H9 (cell line): ENCODE results near the gene CD72. TPM values are rescaled to one million over a fixed set of nuclear protein-coding genes. Genes with fewer than 3 reads are reported as not detected.
"Not testable (repeated sequence)": the region's sequence is repeated elsewhere in the genome, so short reads cannot be mapped to it uniquely, and the experiment has no call there.

ENCODE experiments used
- DNase-seq: peaks from one replicate; pipeline ENCODE4 v3.0.0-alpha.2; 2017
- H2AFZ ChIP-seq: one replicate; pipeline ENCODE4 v1.6.1; 2013; ENCODE audit warnings: mild to moderate bottlenecking, low read length, control low read depth, moderate library complexity
- H2AK5ac ChIP-seq: 2 replicates; pipeline ENCODE4 v1.6.1; 2013; ENCODE audit warnings: low read length, control low read depth, mixed read lengths; ENCODE audit not compliant: insufficient read length
- H2BK120ac ChIP-seq: one replicate; pipeline ENCODE4 v1.6.1; 2013; ENCODE audit warnings: low read depth, mild to moderate bottlenecking, low read length, control low read depth, inconsistent platforms; ENCODE audit not compliant: poor library complexity, severe bottlenecking
- H2BK12ac ChIP-seq: 2 replicates; pipeline ENCODE4 v1.6.1; 2013; ENCODE audit warnings: low read length, control low read depth, mixed read lengths, low read depth; ENCODE audit not compliant: insufficient read length
- H2BK15ac ChIP-seq: 2 replicates; pipeline ENCODE4 v1.6.1; 2013; ENCODE audit warnings: low read depth, low read length, control low read depth
- H2BK20ac ChIP-seq: one replicate; pipeline ENCODE4 v1.6.1; 2013; ENCODE audit warnings: low read depth, mild to moderate bottlenecking, low read length, control low read depth, inconsistent platforms; ENCODE audit not compliant: poor library complexity, severe bottlenecking
- H2BK5ac ChIP-seq: 2 replicates; pipeline ENCODE4 v1.6.1; 2013; ENCODE audit warnings: low read length, control low read depth, mixed read lengths; ENCODE audit not compliant: insufficient read length
- H3K14ac ChIP-seq: 2 replicates; pipeline ENCODE4 v1.6.1; 2013; ENCODE audit warnings: low read length, control low read depth; ENCODE audit not compliant: insufficient read depth
- H3K18ac ChIP-seq: 2 replicates; pipeline ENCODE4 v1.6.1; 2013; ENCODE audit warnings: low read depth, mild to moderate bottlenecking, mixed read lengths, low read length, control low read depth; ENCODE audit not compliant: insufficient read length
- H3K23ac ChIP-seq: 2 replicates; pipeline ENCODE4 v1.6.1; 2013; ENCODE audit warnings: low read length, control low read depth, mixed read lengths, low read depth; ENCODE audit not compliant: insufficient read length
- H3K23me2 ChIP-seq: 2 replicates; pipeline ENCODE4 v1.6.1; 2013; ENCODE audit warnings: low read depth, mild to moderate bottlenecking, mixed read lengths, low read length, control low read depth; ENCODE audit not compliant: insufficient read length, poor library complexity, severe bottlenecking
- H3K27ac ChIP-seq: 2 replicates; pipeline ENCODE4 v1.5.1; 2013; ENCODE audit warnings: low read length, control low read depth, mixed read lengths, low read depth; ENCODE audit not compliant: insufficient read length
- H3K27me3 ChIP-seq: 2 replicates; pipeline ENCODE4 v1.6.1; 2013; ENCODE audit warnings: low read length, control low read depth, inconsistent platforms; ENCODE audit not compliant: insufficient read depth
- H3K4ac ChIP-seq: 2 replicates; pipeline ENCODE4 v1.6.1; 2013; ENCODE audit warnings: low read depth, mild to moderate bottlenecking, control low read depth, inconsistent platforms, low read length, moderate library complexity
- H3K4me1 ChIP-seq: 2 replicates; pipeline ENCODE4 v1.6.1; 2013; ENCODE audit warnings: low read length, control low read depth, inconsistent platforms; ENCODE audit not compliant: insufficient read depth
- H3K4me2 ChIP-seq: 2 replicates; pipeline ENCODE4 v1.6.1; 2013; ENCODE audit warnings: low read length, control low read depth, mixed read lengths; ENCODE audit not compliant: insufficient read length, insufficient read depth
- H3K56ac ChIP-seq: 2 replicates; pipeline ENCODE4 v1.6.1; 2013; ENCODE audit warnings: low read depth, mild to moderate bottlenecking, mixed read lengths, low read length, control low read depth; ENCODE audit not compliant: insufficient read length
- H3K79me1 ChIP-seq: 2 replicates; pipeline ENCODE4 v1.6.1; 2013; ENCODE audit warnings: low read depth, mild to moderate bottlenecking, moderate library complexity, low read length, control low read depth, inconsistent platforms; ENCODE audit not compliant: insufficient read depth, poor library complexity, severe bottlenecking
- H3K79me2 ChIP-seq: 2 replicates; pipeline ENCODE4 v1.6.1; 2013; ENCODE audit warnings: low read length, control low read depth, inconsistent platforms; ENCODE audit not compliant: insufficient read depth
- H3K9ac ChIP-seq: 2 replicates; pipeline ENCODE4 v1.6.1; 2013; ENCODE audit warnings: low read length, control low read depth, mixed read lengths; ENCODE audit not compliant: insufficient read length; ENCODE audit errors: extremely low read depth
- H3K9me3 ChIP-seq: one replicate; pipeline ENCODE4 v1.6.1; 2013; ENCODE audit warnings: low read depth, low read length, inconsistent platforms; ENCODE audit not compliant: control insufficient read depth
- H3T11ph ChIP-seq: one replicate; pipeline ENCODE4 v1.6.1; 2013; ENCODE audit warnings: mild to moderate bottlenecking, low read length, control low read depth, inconsistent platforms
- H4K20me1 ChIP-seq: one replicate; pipeline ENCODE4 v1.6.1; 2013; ENCODE audit not compliant: control insufficient read depth, insufficient read length, insufficient read depth
- H4K5ac ChIP-seq: 2 replicates; pipeline ENCODE4 v1.6.1; 2013; ENCODE audit warnings: low read depth, mild to moderate bottlenecking, mixed read lengths, low read length, control low read depth; ENCODE audit not compliant: insufficient read length
- H4K8ac ChIP-seq: replicated peaks from 2 replicates; pipeline ENCODE4 v1.6.1; 2013; ENCODE audit warnings: low read length, control low read depth, mixed read lengths, low read depth; ENCODE audit not compliant: insufficient read length
- H4K91ac ChIP-seq: 2 replicates; pipeline ENCODE4 v1.6.1; 2013; ENCODE audit warnings: low read depth, mild to moderate bottlenecking, moderate library complexity, mixed read lengths, low read length, control low read depth; ENCODE audit not compliant: insufficient read length
- H3K27ac Mint-ChIP-seq, 3 experiments: 2 replicates in 2 of 3; 3 replicates in 1 of 3; pipeline ENCODE4 v1.8.0; 2020 to 2021; ENCODE audit warnings: mixed read lengths in 3 of 3, mild to moderate bottlenecking in 1 of 3, moderate library complexity in 1 of 3
- H3K27me3 Mint-ChIP-seq: 2 replicates; pipeline ENCODE4 v1.8.0; 2021; ENCODE audit warnings: low read depth, mild to moderate bottlenecking, moderate library complexity, mixed read lengths
- H3K36me3 Mint-ChIP-seq, 3 experiments: 2 replicates in 2 of 3; 3 replicates in 1 of 3; pipeline ENCODE4 v1.8.0; 2020 to 2021; ENCODE audit warnings: low read depth in 3 of 3, mixed read lengths in 3 of 3; ENCODE audit not compliant: insufficient read depth in 1 of 3
- H3K4me1 Mint-ChIP-seq, 2 experiments: 2 replicates each; pipeline ENCODE4 v1.8.0; 2020; ENCODE audit warnings: mixed read lengths in 2 of 2
- H3K4me3 Mint-ChIP-seq, 2 experiments: 2 replicates in 1 of 2; 3 replicates in 1 of 2; pipeline ENCODE4 v1.8.0; 2020 to 2021; ENCODE audit warnings: mild to moderate bottlenecking in 2 of 2, mixed read lengths in 2 of 2, moderate library complexity in 1 of 2
- H3K9me3 Mint-ChIP-seq, 2 experiments: 2 replicates in 1 of 2; 3 replicates in 1 of 2; pipeline ENCODE4 v1.8.0; 2020; ENCODE audit warnings: mild to moderate bottlenecking in 2 of 2, mixed read lengths in 2 of 2, moderate library complexity in 1 of 2
- WGBS: extraction: QIAGEN DNeasy Blood & Tissue Kit; methylation state at CpG from one replicate; pipeline ENCODE4 v1.1.7; 2013; ENCODE audit warnings: missing lambda C conversion rate, low lambda C conversion rate, mixed read lengths; ENCODE audit not compliant: insufficient read length; ENCODE audit errors: extremely low coverage; 5-methylcytosine and 5-hydroxymethylcytosine counted together
- total RNA-seq: library from RNA; stranded (reverse); gene quantifications from 2 replicates; pipeline ENCODE4 v1.2.1, GENCODE V29; 2021

The CD72 gene
- total RNA-seq, 1 experiment from 2014 or later = 3.9 TPM

- peaks cover 4 to 16% of the 10 kb centered on the region in 2 experiments; a peak in 4 of 5 replicates for H3K9me3 Mint-ChIP-seq
- H4K5ac ChIP-seq, H3K27ac ChIP-seq, DNase-seq, H3K9ac ChIP-seq, H3K4me2 ChIP-seq, H2BK15ac ChIP-seq, H2AFZ ChIP-seq, H2BK12ac ChIP-seq, H4K20me1 ChIP-seq, H2BK120ac ChIP-seq, H3K9me3 ChIP-seq, H4K91ac ChIP-seq, H3K4me3 Mint-ChIP-seq, H4K8ac ChIP-seq, H3K79me1 ChIP-seq, H3T11ph ChIP-seq, H3K23ac ChIP-seq, H2BK20ac ChIP-seq, H3K4me1 ChIP-seq, H3K14ac ChIP-seq, H3K56ac ChIP-seq, H3K27me3 ChIP-seq, H3K27ac Mint-ChIP-seq, H3K27me3 Mint-ChIP-seq, H2AK5ac ChIP-seq, H3K79me2 ChIP-seq, H3K18ac ChIP-seq, H3K23me2 ChIP-seq, H2BK5ac ChIP-seq, H3K4ac ChIP-seq, H3K4me1 Mint-ChIP-seq: not testable (repeated sequence)
- whole genome bisulfite sequencing = no CpG with 5 or more reads among the region's 15 CpGs
- peaks cover 9 to 16% (median 12%) of the 10 kb centered on the region in 3 experiments for H3K36me3 Mint-ChIP-seq
These were observed 22.2 kb upstream of the CD72 start for GRCh38 chr9:35640431-35640830.
